ENCODE measurements around the gene ZNF764.

GRCh38 chr16:30569746-30570635, 11.8 kb upstream of the ZNF764 start:
- TF ChIP-seq POLR2AphosphoS5 (IDR thresholded peaks at IDR 0.05): no peak
- TF ChIP-seq CTCF (IDR thresholded peaks at IDR 0.05): no peak
